ENCODE results near the gene RFC3. TPM values are rescaled to one million over a fixed set of nuclear protein-coding genes. Genes with fewer than 3 reads are reported as not detected.

The RFC3 gene
- total and polyA plus RNA-seq, 9 of the 15 experiments (the other 6 are each of a cell fraction or from before 2014, with no cell fraction given) = 31.3 to 94.0 (median 54.0) TPM

GRCh38 chr13:33776239-33776881 lies 41.6 kb upstream of the RFC3 start:
- no peak for TF ChIP-seq RAD21 (CRISPR knock-in tag; conservative IDR thresholded peaks at IDR 0.05 in 1 of 2, IDR thresholded peaks at IDR 0.05 in 1 of 2)
- TF ChIP-seq XRCC4 (IDR thresholded peaks at IDR 0.05; ENCODE audit: extremely low read depth, insufficient read depth, insufficient read length) = no peak
- TF ChIP-seq ZBTB12 (CRISPR knock-in tag; IDR thresholded peaks at IDR 0.05) = no peak
- TF ChIP-seq CREB1 (IDR thresholded peaks at IDR 0.05) = no peak
- no peak for TF ChIP-seq CREB1 (CRISPR knock-in tag; IDR thresholded peaks at IDR 0.05)
- no peak for TF ChIP-seq ZNF121 (CRISPR knock-in tag; conservative IDR thresholded peaks at IDR 0.05)
- TF ChIP-seq HDGF (IDR thresholded peaks at IDR 0.05) = no peak
- TF ChIP-seq ZNF778 (CRISPR knock-in tag; IDR thresholded peaks at IDR 0.05) = no peak
- no peak for TF ChIP-seq ZBTB40 (IDR thresholded peaks at IDR 0.05)
- no peak for TF ChIP-seq ZBTB40 (CRISPR knock-in tag; IDR thresholded peaks at IDR 0.05)
- no peak for TF ChIP-seq FUS (optimal IDR thresholded peaks at IDR 0.05; ENCODE audit: low read depth, low read length)
- TF ChIP-seq NEUROD1 (IDR thresholded peaks at IDR 0.05; ENCODE audit: borderline replicate concordance, low read depth, low read length, partially characterized antibody) = no peak
- no peak for TF ChIP-seq ZNF436 (CRISPR knock-in tag; IDR thresholded peaks at IDR 0.05)
- no peak for TF ChIP-seq SNRNP70 (optimal IDR thresholded peaks at IDR 0.05; ENCODE audit: low read depth, low read length)
- ChIA-PET CTCF (ENCODE audit: low intra/inter-chr PET ratio) (no interaction called here), POLR2A (no interaction called here)
- under 1% methylated on average over 9 of the region's 9 CpGs for WGBS (ENCODE audit: insufficient coverage, low coverage, missing lambda C conversion rate)
- Histone ChIP-seq H2AFZ (ENCODE audit: low read depth, low read length) (no peak overlapping the region), H3K9ac (ENCODE audit: insufficient read depth in 1 of 2, low read depth in 2 of 2, low read length in 2 of 2) (no peak overlapping the region), H3K9me1 (ENCODE audit: control insufficient read depth, insufficient read depth, low read length) (no peaks in the 10 kb centered on the region), H3K4me2 (ENCODE audit: insufficient read depth, low read length) (no peak overlapping the region), H3K79me2 (ENCODE audit: control insufficient read depth, insufficient read depth, low read length) (no peaks in the 10 kb centered on the region), H3K9me3 (replicated peaks; ENCODE audit: control insufficient read depth, insufficient read depth, low read depth, low read length) (no peaks in the 10 kb centered on the region), H3K27ac (ENCODE audit: extremely low read depth, low read depth, low read length) (no peak overlapping the region), H3K4me3 (no peak overlapping the region), H3K4me1 (replicated peaks in 1 of 2; ENCODE audit: control insufficient read depth in 2 of 2, insufficient read depth in 2 of 2, low read length in 2 of 2) (no peaks in the 10 kb centered on the region), H3K36me3 (ENCODE audit: control insufficient read depth, insufficient read depth, low read length) (no peaks in the 10 kb centered on the region), H4K20me1 (replicated peaks; ENCODE audit: control insufficient read depth, insufficient read depth, low read length) (no peaks in the 10 kb centered on the region), H3K27me3 (ENCODE audit: control insufficient read depth in 2 of 2, insufficient read depth in 2 of 2, low read length in 2 of 2) (no peaks in the 10 kb centered on the region; a peak in 1 of 5 replicates)
- no TSS peak for BruUV-seq (replicated peaks)
- intact Hi-C loops (cut with micrococcal nuclease) (no loop called here), in situ Hi-C loops (cut with MboI) (no loop called here)
- no peak for FAIRE-seq
- ATAC-seq = no peak
- DNase-seq (ENCODE audit: extremely low read depth in 1 of 4, low spot score in 3 of 4) = no peak
